Choroid plexus epithelial cell (primary cell): ENCODE data around the gene INHBA.

Experiments
- DNase-seq: peaks from one replicate; pipeline ENCODE4 v3.0.0-alpha.2; 2010; ENCODE audit warnings: low read depth
- H3K4me3 ChIP-seq: 2 replicates; pipeline ENCODE4 v1.5.1; 2011; ENCODE audit warnings: low read depth, mild to moderate bottlenecking, control low read depth, low read length, moderate library complexity
- TF ChIP-seq, protein P1 (sequence below): conservative IDR thresholded peaks from 2 replicates; pipeline ENCODE4 v1.5.1; 2011; ENCODE audit warnings: low read depth, mild to moderate bottlenecking, control low read depth, inconsistent platforms, low read length, moderate library complexity

Gene INHBA

DNA sequence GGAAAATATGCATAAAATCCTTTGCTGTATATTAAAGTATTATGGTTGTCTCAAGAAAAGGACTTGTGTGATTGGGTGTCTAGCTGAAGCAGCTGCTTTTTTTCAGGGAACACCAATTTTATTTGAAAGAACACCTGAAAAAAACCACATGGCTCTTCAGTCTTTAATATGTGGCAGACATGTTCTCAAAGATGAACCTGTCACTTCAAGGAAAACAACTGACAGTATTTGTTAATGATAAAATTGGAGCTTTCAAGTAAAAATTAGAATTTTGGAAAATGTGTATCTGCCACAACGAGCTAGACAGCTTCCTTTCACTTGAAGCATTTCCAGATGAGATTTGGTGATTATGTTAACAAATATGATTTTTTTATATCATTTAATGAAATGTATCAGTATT lies 59.3 kb downstream of the INHBA start:
- no peak for DNase-seq
- TF ChIP-seq, protein P1, sequence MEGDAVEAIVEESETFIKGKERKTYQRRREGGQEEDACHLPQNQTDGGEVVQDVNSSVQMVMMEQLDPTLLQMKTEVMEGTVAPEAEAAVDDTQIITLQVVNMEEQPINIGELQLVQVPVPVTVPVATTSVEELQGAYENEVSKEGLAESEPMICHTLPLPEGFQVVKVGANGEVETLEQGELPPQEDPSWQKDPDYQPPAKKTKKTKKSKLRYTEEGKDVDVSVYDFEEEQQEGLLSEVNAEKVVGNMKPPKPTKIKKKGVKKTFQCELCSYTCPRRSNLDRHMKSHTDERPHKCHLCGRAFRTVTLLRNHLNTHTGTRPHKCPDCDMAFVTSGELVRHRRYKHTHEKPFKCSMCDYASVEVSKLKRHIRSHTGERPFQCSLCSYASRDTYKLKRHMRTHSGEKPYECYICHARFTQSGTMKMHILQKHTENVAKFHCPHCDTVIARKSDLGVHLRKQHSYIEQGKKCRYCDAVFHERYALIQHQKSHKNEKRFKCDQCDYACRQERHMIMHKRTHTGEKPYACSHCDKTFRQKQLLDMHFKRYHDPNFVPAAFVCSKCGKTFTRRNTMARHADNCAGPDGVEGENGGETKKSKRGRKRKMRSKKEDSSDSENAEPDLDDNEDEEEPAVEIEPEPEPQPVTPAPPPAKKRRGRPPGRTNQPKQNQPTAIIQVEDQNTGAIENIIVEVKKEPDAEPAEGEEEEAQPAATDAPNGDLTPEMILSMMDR, result no peak
- no peak overlapping the region for H3K4me3 ChIP-seq

DNA sequence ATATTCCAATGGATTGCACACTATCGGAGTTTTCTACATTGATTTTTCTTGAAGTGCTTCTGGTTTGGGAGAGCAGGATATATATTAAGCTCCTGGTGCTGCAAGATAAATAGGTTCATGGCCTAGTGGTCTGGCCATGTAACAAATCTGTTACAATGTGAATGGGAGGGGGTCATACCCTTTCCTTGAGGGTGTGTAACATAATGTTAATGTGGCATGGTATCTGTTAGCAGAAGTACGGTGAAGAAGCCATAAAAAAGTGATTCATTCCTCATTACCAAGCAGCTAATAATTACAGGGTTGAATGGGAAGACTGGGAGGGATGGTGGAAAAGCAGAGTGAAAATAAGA lies 61.2 kb downstream of the INHBA start:
- TF ChIP-seq, protein P1, result no peak
- DNase-seq, result no peak
- no peak overlapping the region for H3K4me3 ChIP-seq

DNA sequence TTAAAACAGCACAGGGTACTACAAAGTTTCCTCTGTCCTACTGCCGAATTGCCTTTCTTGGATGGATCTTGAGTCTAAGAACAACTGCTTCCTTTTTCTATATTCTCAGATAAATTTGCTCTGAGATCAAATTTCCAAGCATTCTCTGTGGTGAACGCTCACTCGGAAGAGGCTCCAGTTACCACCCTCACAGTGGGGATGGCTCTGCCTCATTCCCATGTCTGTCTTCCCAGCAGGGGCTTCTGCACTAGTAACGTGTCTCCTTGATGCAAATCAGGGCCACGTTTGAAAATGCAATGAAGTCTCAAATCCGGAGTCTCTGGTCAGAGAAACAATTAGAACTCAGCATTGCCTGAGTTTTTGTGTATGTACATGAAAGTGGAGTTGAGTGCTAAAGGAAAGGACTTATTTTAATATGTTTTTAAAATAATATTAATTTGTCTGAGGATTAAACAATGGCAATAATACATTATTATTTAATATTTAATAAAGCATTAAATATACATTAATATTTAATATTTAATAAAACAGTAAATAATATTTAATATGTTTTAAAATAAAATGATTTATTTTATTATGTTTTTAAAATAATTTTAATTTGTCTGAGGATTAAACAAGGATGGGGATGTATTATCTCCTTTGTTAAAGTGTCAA lies 61.8 kb downstream of the INHBA start:
- DNase-seq, result peak; percentile 94
- no peak overlapping the region for H3K4me3 ChIP-seq
- TF ChIP-seq, protein P1, result no peak

DNA sequence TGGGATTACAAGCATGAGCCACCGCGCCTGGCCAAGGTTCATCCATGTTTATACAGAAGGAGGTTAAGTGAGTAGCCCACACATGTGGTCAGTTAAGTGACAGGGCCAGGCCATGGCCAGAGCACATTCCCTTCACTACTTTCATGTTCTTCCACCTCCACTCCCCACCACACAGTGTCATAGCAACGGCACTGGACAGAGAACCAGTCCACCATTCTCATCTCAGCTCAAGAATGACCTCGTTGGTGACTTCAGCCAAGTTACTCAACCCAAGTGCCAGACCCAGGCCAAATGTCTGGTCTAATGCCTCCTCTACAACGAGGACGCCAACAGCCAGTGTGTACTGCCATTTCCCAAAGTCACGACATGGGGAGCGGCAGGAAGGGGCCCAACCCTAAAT lies 62.4 kb downstream of the INHBA start:
- DNase-seq, result peak; percentile 58
- TF ChIP-seq, protein P1, result no peak
- H3K4me3 ChIP-seq, result no peak overlapping the region

DNA sequence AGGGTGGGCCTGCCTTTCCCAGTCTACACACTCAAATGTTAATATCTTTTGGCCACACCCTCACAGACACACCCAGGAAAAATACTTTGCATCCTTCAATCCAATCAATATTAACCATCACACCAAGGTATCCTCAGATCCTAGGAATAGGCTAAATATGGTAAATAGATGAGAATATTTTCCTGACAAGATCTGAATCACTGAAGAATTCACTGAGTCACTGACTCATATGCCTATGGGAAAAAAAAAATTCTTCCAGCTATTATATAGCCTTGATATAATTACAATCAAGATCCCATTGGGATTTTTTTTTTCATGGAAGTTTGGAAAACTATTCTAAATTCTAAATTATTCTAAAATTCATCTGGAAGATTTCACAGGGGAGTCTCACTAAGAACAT lies 65.8 kb downstream of the INHBA start:
- peak; percentile 11 for DNase-seq
- H3K4me3 ChIP-seq, result no peak overlapping the region
- TF ChIP-seq, protein P1, result no peak
